ENCODE data around the gene SPEM3. TPM values are rescaled to one million over a fixed set of nuclear protein-coding genes. Genes with fewer than 3 reads are reported as not detected.
"Not testable (repeated sequence)": the region's sequence is repeated elsewhere in the genome, so short reads cannot be mapped to it uniquely, and the experiment has no call there.

The SPEM3 gene
- total RNA-seq, 1 donor from 2014 or later = not detected

GRCh38 chr17:7471729-7472128 lies 43.1 kb downstream of the SPEM3 start:
- H3K36me3 ChIP-seq (ENCODE audit: control insufficient read depth, insufficient read depth, low read length) = peaks cover 6% of the 10 kb centered on the region
- H3K27me3 ChIP-seq (ENCODE audit: control insufficient read depth, insufficient read depth, low read length) = no peaks in the 10 kb centered on the region
- peak; percentile 50 for FAIRE-seq
- H3K4me3 ChIP-seq (ENCODE audit: low read depth, low read length) = no peak overlapping the region
- no peak for TF ChIP-seq CTCF (IDR thresholded peaks at IDR 0.05; ENCODE audit: insufficient read depth, low read length, severe bottlenecking)
- DNase-seq (ENCODE audit: low read depth) = no peak

DNA sequence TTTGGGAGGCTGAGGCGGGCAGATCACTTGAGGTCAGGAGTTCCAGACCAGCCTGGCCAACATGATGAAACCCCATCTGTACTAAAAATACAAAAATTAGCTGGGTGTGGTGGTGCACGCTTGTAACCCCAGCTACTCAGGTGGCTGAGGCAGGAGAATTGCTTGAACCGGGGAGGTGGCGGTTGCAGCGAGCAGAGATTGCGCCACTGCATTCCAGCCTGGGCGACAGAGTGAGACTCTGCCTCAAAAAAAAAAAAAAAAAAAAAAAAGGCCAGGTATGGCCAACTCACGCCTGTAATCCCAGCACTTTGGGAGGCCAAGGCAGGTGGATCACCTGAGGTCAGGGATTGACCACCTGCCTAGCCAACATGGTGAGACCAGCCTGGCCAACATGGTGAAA lies 46.1 kb downstream of the SPEM3 start:
- H3K4me3 ChIP-seq (ENCODE audit: low read depth, low read length); H3K27me3 ChIP-seq (ENCODE audit: control insufficient read depth, insufficient read depth, low read length); FAIRE-seq; DNase-seq (ENCODE audit: low read depth); H3K36me3 ChIP-seq (ENCODE audit: control insufficient read depth, insufficient read depth, low read length): not testable (repeated sequence)

- no peak for FAIRE-seq
- DNase-seq (ENCODE audit: low read depth) = peak; percentile 57
- H3K27me3 ChIP-seq (ENCODE audit: control insufficient read depth, insufficient read depth, low read length) = no peaks in the 10 kb centered on the region
- no peak overlapping the region for H3K4me3 ChIP-seq (ENCODE audit: low read depth, low read length)
- peaks cover 1% of the 10 kb centered on the region for H3K36me3 ChIP-seq (ENCODE audit: control insufficient read depth, insufficient read depth, low read length)
- no peak for TF ChIP-seq CTCF (IDR thresholded peaks at IDR 0.05; ENCODE audit: insufficient read depth, low read length, severe bottlenecking)
Observed at GRCh38 chr17:7475764-7476422, 47.2 kb downstream of the SPEM3 start.

DNA sequence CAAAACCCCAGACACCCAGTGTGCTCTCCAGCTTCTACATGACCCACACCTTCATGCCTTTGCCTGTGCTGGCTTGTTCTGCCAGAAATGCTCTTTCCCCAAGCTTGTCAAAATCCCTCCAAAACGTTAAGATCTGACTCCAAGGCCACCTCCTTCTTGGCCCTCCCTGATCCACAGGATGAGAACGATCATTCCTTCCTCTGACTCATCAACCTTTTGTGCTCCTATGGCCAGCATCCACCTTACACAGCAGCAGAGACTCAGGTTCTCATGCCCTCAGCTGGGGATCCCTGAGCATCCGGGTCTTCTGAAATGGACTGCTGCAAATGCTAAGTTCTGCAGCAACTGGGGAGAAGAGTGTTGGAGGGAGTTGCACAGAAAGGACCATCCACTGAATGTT lies 47.8 kb downstream of the SPEM3 start:
- Histone ChIP-seq H3K36me3 (ENCODE audit: control insufficient read depth, insufficient read depth, low read length) (peaks cover under 1% of the 10 kb centered on the region), H3K4me3 (ENCODE audit: low read depth, low read length) (no peak overlapping the region), H3K27me3 (ENCODE audit: control insufficient read depth, insufficient read depth, low read length) (no peaks in the 10 kb centered on the region)
- peak; percentile 76 for FAIRE-seq
- TF ChIP-seq CTCF (IDR thresholded peaks at IDR 0.05; ENCODE audit: insufficient read depth, low read length, severe bottlenecking) = no peak
- peak; percentile 98 for DNase-seq (ENCODE audit: low read depth)

- Histone ChIP-seq H3K4me3 (ENCODE audit: low read depth, low read length) (no peak overlapping the region), H3K27me3 (ENCODE audit: control insufficient read depth, insufficient read depth, low read length) (no peaks in the 10 kb centered on the region), H3K36me3 (ENCODE audit: control insufficient read depth, insufficient read depth, low read length) (no peaks in the 10 kb centered on the region)
- DNase-seq (ENCODE audit: low read depth) (no peak), FAIRE-seq (no peak)
- no peak for TF ChIP-seq CTCF (IDR thresholded peaks at IDR 0.05; ENCODE audit: insufficient read depth, low read length, severe bottlenecking)
Observed at GRCh38 chr17:7476951-7477350, 48.3 kb downstream of the SPEM3 start.

GRCh38 chr17:7477392-7478275 lies 49.0 kb downstream of the SPEM3 start:
- H3K27me3 ChIP-seq (ENCODE audit: control insufficient read depth, insufficient read depth, low read length) = no peaks in the 10 kb centered on the region
- no peak for TF ChIP-seq CTCF (IDR thresholded peaks at IDR 0.05; ENCODE audit: insufficient read depth, low read length, severe bottlenecking)
- peak overlapping the region; percentile 85 for H3K4me3 ChIP-seq (ENCODE audit: low read depth, low read length)
- H3K36me3 ChIP-seq (ENCODE audit: control insufficient read depth, insufficient read depth, low read length) = no peaks in the 10 kb centered on the region
- DNase-seq (ENCODE audit: low read depth) = peak; percentile 51
- FAIRE-seq = no peak

All from bronchial epithelial cell (primary cell).